Breast epithelium (tissue), 3 donors: Measurements from ENCODE around the gene ALG1L2.
"Not testable (repeated sequence)": the region's sequence is repeated elsewhere in the genome, so short reads cannot be mapped to it uniquely, and the experiment has no call there.

ENCODE experiments used
- POLR2A ChIP-seq: fragments of 450-650 bp; IDR thresholded peaks from one replicate; pipeline ENCODE4 v1.6.1; 2016; ENCODE audit warnings: antibody characterized with exemption, mild to moderate bottlenecking, moderate library complexity
- TF ChIP-seq, protein P1 (sequence below), 3 donors: fragments of 450-650 bp; IDR thresholded peaks; one replicate each; pipeline ENCODE4 v1.5.1; 2016 to 2017; ENCODE audit warnings: antibody characterized with exemption in 3 of 3, mild to moderate bottlenecking in 3 of 3, moderate library complexity in 3 of 3

- TF ChIP-seq, protein P1, sequence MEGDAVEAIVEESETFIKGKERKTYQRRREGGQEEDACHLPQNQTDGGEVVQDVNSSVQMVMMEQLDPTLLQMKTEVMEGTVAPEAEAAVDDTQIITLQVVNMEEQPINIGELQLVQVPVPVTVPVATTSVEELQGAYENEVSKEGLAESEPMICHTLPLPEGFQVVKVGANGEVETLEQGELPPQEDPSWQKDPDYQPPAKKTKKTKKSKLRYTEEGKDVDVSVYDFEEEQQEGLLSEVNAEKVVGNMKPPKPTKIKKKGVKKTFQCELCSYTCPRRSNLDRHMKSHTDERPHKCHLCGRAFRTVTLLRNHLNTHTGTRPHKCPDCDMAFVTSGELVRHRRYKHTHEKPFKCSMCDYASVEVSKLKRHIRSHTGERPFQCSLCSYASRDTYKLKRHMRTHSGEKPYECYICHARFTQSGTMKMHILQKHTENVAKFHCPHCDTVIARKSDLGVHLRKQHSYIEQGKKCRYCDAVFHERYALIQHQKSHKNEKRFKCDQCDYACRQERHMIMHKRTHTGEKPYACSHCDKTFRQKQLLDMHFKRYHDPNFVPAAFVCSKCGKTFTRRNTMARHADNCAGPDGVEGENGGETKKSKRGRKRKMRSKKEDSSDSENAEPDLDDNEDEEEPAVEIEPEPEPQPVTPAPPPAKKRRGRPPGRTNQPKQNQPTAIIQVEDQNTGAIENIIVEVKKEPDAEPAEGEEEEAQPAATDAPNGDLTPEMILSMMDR (IDR thresholded peaks at IDR 0.05) = not testable (repeated sequence)
- TF ChIP-seq POLR2A = not testable (repeated sequence)
These were observed 38.0 kb upstream of the ALG1L2 start for GRCh38 chr3:130043658-130044057.
